Measurements from ENCODE around the gene NPY5R. TPM values are rescaled to one million over a fixed set of nuclear protein-coding genes. Genes with fewer than 3 reads are reported as not detected.

NPY5R gene
- 0.22 TPM in 1 of 2 replicates, not detected in the other for total RNA-seq

DNA sequence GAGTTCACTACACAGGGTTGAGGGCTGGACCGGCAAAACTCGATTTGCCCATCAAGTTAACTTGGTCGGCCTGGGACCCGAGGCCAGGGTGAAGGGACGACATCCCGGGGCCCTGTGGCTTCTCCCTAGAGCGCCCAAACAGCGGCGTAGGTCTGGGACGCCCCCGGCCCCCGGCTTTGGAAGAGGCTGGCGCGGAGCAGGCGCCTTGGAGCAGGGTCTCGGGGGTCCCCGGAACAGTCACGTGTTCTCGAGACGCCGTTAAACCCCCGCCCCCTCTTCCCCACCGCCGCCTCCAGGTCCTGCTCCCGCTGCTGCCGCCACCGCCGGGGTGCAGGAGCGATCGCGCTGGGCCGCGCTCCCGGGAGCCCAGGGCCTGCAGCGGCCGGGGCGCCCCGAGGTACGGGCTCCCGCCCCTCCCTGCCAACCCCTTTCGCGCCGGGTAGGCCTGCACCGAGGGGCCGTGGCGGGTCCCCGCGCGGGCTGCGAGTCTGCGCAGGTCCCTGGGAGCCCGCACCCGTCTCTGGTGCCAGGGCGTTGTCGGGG, at the start of gene NPY5R:
TSS of gene NPY5R (plus strand) at position 289 of the 543 bp plus-strand sequence. CDS start 6,382 bp downstream, outside the sequence.

DNA sequence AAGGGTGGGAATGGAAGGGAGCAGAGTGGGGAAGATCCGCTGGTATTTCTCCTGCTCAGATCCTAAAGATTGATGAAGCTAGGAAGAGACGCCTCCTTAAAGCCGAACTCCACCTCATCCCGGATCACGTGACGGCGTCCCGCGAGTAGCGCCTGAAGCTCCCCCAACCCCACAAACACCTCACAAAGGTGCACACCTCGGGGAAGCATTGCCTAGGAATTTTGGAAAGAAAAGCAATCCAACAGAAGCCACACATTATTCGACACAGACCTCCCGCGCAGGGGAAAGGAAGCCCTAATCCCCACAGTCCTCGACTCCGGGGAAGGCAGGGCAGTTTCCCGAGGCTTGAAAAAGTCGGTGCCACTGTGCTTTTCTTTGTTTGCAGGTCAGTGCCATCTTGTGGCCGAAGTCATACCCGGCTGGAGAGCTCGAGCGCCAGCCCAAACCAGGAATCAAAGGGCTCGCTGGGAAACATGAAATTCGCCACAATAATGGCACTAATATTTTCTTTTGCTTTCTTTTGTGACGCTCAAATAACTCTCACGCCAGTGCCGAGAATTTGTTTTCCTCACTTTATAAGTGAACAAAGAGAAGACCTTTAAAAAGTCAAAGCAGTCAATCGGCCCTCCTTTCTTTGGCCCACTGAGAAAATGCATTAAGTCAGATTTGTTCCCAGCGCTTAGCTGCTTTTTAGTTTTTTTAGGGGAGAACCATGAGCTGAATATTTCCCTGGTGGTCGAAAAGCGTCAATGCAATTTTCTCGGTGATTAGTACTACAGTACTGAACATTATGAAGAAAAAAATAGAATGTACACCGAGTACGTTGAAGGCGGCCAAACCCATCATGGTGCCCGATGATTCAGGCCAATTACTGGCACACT, 10.9 kb upstream of the NPY5R start, which contains the start of gene NPY1R:
TSS of gene NPY1R (minus strand) at position 71 of the 881 bp plus-strand sequence. CDS start 6,042 bp downstream, outside the sequence.

Other genes starting within 250 kb of the NPY5R start
- gene NAF1, start 177.0 kb upstream of the NPY5R start, total RNA-seq = 9.8 and 15.5 TPM in 2 replicates
- 0.43 and 5.3 TPM in 2 replicates for gene NPY1R, start 11.3 kb upstream of the NPY5R start, total RNA-seq
- gene TKTL2, start 129.9 kb downstream of the NPY5R start, total RNA-seq = not detected in 2 replicates
- 28.9 and 38.9 TPM in 2 replicates for gene TMA16, start 150.8 kb downstream of the NPY5R start, total RNA-seq